SK-N-SH treated with all-trans-retinoic acid at 6 μM for 48 hours (cell line): Measurements from ENCODE around the gene OTOF.

Source experiments
- ATAC-seq: fragments of 200-7000 bp; cut with Tn5 transposase; 3 replicates; pipeline ENCODE4 v1.9.1; 2020; ENCODE audit warnings: mild to moderate bottlenecking, moderate library complexity
- ARNTL ChIP-seq: fragments of 450-650 bp; formaldehyde crosslinking; IDR thresholded peaks from 2 replicates; pipeline ENCODE4 v1.5.0; 2020; ENCODE audit warnings: low read depth, mild to moderate bottlenecking, moderate library complexity, borderline replicate concordance
- BACH2 ChIP-seq: fragments of 250-450 bp; sonication (Bioruptor Pico); IDR thresholded peaks from 2 replicates; pipeline ENCODE4 v1.9.0; 2021; ENCODE audit warnings: mild to moderate bottlenecking, borderline replicate concordance
- CREB5 ChIP-seq: fragments of 250-450 bp; sonication (Bioruptor Pico); IDR thresholded peaks from 2 replicates; pipeline ENCODE4 v1.5.1; 2020; ENCODE audit warnings: low read depth, mild to moderate bottlenecking, moderate library complexity
- CSDC2 ChIP-seq: fragments of 250-450 bp; sonication (Bioruptor Pico); IDR thresholded peaks from 2 replicates; pipeline ENCODE4 v1.5.0; 2020; ENCODE audit warnings: mild to moderate bottlenecking, moderate library complexity
- CSRNP3 ChIP-seq: fragments of 250-450 bp; sonication (Bioruptor Pico); IDR thresholded peaks from 2 replicates; pipeline ENCODE4 v1.5.1; 2021; ENCODE audit warnings: mild to moderate bottlenecking, moderate library complexity
- ESRRG ChIP-seq: fragments of 250-450 bp; sonication (Bioruptor Pico); IDR thresholded peaks from 2 replicates; pipeline ENCODE4 v1.6.1; 2021; ENCODE audit warnings: mild to moderate bottlenecking
- GLIS3 ChIP-seq: fragments of 250-450 bp; sonication (Bioruptor Pico); IDR thresholded peaks from 2 replicates; pipeline ENCODE4 v1.5.0; 2020; ENCODE audit warnings: mild to moderate bottlenecking, moderate library complexity
- OSR1 ChIP-seq: fragments of 250-450 bp; sonication (Bioruptor Pico); IDR thresholded peaks from 2 replicates; pipeline ENCODE4 v1.8.0; 2022; ENCODE audit warnings: moderate library complexity, mild to moderate bottlenecking, inconsistent platforms
- PATZ1 ChIP-seq: fragments of 250-450 bp; sonication (Bioruptor Pico); IDR thresholded peaks from 2 replicates; pipeline ENCODE4 v1.8.0; 2020; ENCODE audit warnings: mild to moderate bottlenecking, moderate library complexity, borderline replicate concordance
- POU6F1 ChIP-seq: fragments of 250-450 bp; sonication (Bioruptor Pico); IDR thresholded peaks from 2 replicates; pipeline ENCODE4 v1.8.0; 2021; ENCODE audit warnings: low read depth, mild to moderate bottlenecking, moderate library complexity, borderline replicate concordance
- PPARA ChIP-seq: fragments of 250-450 bp; sonication (Bioruptor Pico); IDR thresholded peaks from 2 replicates; pipeline ENCODE4 v1.5.0; 2020; ENCODE audit warnings: mild to moderate bottlenecking, borderline replicate concordance
- SNAI2 ChIP-seq: fragments of 250-450 bp; sonication (Bioruptor Pico); IDR thresholded peaks from 2 replicates; pipeline ENCODE4 v1.5.0; 2020; ENCODE audit warnings: mild to moderate bottlenecking, moderate library complexity
- TOX ChIP-seq: fragments of 250-450 bp; sonication (Bioruptor Pico); IDR thresholded peaks from 2 replicates; pipeline ENCODE4 v1.8.0; 2021; ENCODE audit warnings: mild to moderate bottlenecking, moderate library complexity, borderline replicate concordance
- TSHZ2 ChIP-seq: fragments of 250-450 bp; sonication (Bioruptor Pico); IDR thresholded peaks from 2 replicates; pipeline ENCODE4 v1.5.0; 2020; ENCODE audit warnings: mild to moderate bottlenecking, moderate library complexity
- ZC3H10 ChIP-seq: fragments of 250-450 bp; sonication (Bioruptor Pico); IDR thresholded peaks from 2 replicates; pipeline ENCODE4 v1.5.1; 2021; ENCODE audit warnings: mild to moderate bottlenecking, moderate library complexity
- ZFP3 ChIP-seq: fragments of 250-450 bp; sonication (Bioruptor Pico); IDR thresholded peaks from 2 replicates; pipeline ENCODE4 v1.5.0; 2020; ENCODE audit warnings: mild to moderate bottlenecking, moderate library complexity
- ZFP30 ChIP-seq: fragments of 450-650 bp; formaldehyde crosslinking; IDR thresholded peaks from 2 replicates; pipeline ENCODE4 v1.5.0; 2022; ENCODE audit warnings: mild to moderate bottlenecking, moderate library complexity
- ZNF70 ChIP-seq: fragments of 450-650 bp; formaldehyde crosslinking; IDR thresholded peaks from 2 replicates; pipeline ENCODE4 v1.5.0; 2020; ENCODE audit warnings: mild to moderate bottlenecking, moderate library complexity

Gene OTOF

GRCh38 chr2:26422947-26423629 is 54.8 kb downstream of the OTOF start:
- TF ChIP-seq GLIS3 (no peak), ZC3H10 (no peak), CREB5 (no peak), CSRNP3 (CRISPR knock-in tag) (no peak), BACH2 (CRISPR knock-in tag) (no peak)
- no peak for ATAC-seq

GRCh38 chr2:26421961-26422360 is 56.0 kb downstream of the OTOF start:
- TF ChIP-seq POU6F1 (CRISPR knock-in tag), result no peak
- no peak for TF ChIP-seq PPARA (CRISPR knock-in tag)
- no peak for TF ChIP-seq ZNF70 (CRISPR knock-in tag)
- no peak for TF ChIP-seq OSR1 (CRISPR knock-in tag)
- no peak for TF ChIP-seq ZFP3 (CRISPR knock-in tag)
- TF ChIP-seq CSDC2 (CRISPR knock-in tag), result no peak
- TF ChIP-seq ESRRG (CRISPR knock-in tag), result no peak
- no peak for TF ChIP-seq GLIS3
- TF ChIP-seq BACH2 (CRISPR knock-in tag), result no peak
- TF ChIP-seq SNAI2 (CRISPR knock-in tag), result no peak
- TF ChIP-seq CREB5, result no peak
- no peak for TF ChIP-seq ZFP30 (CRISPR knock-in tag)
- TF ChIP-seq TSHZ2 (CRISPR knock-in tag), result no peak
- no peak for TF ChIP-seq PATZ1
- no peak for ATAC-seq

GRCh38 chr2:26414311-26414710 is 63.6 kb downstream of the OTOF start:
- ATAC-seq, result peak; percentile 20; the same call in 1 of the 3 replicates
- TF ChIP-seq POU6F1 (CRISPR knock-in tag) (no peak), ZNF70 (CRISPR knock-in tag) (no peak), ARNTL (CRISPR knock-in tag) (no peak), ZC3H10 (no peak), TOX (CRISPR knock-in tag) (no peak), TSHZ2 (CRISPR knock-in tag) (no peak), CSRNP3 (CRISPR knock-in tag) (no peak), CREB5 (no peak)
